ENCODE data around the gene MPDU1.
"Not testable (repeated sequence)": the region's sequence is repeated elsewhere in the genome, so short reads cannot be mapped to it uniquely, and the experiment has no call there.

Gene MPDU1

DNA sequence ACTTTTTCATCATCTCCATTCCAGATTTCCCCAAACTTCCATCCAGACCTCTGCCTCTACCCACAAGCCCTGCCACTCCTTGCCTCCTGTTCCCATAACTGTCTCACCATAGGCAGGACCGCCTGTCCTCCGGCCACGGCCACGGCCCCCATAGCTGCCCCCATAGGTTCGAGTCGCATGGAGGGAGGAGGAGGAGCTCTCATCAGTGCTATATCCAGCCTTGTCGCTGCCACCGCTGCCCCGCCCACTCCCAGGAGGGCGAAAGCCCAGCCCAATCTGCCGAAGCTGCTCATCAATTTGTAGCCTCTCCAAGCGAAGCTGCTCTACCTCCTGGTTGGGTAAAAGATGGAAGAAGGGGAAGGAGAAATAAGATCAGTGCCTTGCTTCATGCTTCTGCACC lies 9.6 kb downstream of the MPDU1 start:
- WGBS (ENCODE audit: insufficient coverage): 98% methylated on average over 6 of the region's 12 CpGs
- no peak overlapping the region for H3K4me3 ChIP-seq (ENCODE audit: control insufficient read depth in 1 of 7, extremely low read depth in 1 of 7, insufficient read depth in 4 of 7, low read depth in 2 of 7, low read length in 6 of 7)
- CTCF ChIA-PET: interaction anchor here (1.0 to 2.2 kb wide), 5 partner anchors 9 to 78 kb away, joined by 3 to 9 read pairs (median 4); partner anchors contain the start of gene MPDU1

DNA sequence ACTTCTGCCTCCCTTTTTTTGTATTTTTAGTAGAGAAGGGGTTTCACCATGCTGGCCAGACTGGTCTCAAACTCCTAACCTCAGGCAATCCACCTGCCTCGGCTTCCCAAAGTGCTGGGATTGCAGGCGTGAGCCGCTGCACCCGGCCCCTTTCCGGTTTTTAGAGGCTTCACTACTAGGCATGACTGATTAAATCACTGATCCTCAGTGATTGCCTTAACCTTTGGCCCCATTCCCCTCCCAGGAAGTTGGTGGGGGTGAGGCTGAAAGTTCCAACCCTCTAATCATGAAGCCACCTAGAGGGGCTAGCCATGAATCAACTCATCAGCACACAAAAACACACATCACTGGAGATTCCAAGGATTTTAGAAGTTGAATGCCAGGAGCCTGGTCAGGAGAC lies 13.9 kb downstream of the MPDU1 start:
- H3K27ac ChIP-seq (ENCODE audit: insufficient read depth in 1 of 2, low read depth in 1 of 2, low read length in 2 of 2, poor library complexity in 1 of 2, severe bottlenecking in 2 of 2); DNase-seq; H3K4me3 ChIP-seq (ENCODE audit: control insufficient read depth in 1 of 7, extremely low read depth in 1 of 7, insufficient read depth in 4 of 7, low read depth in 2 of 7, low read length in 6 of 7); H3K9me3 ChIP-seq (ENCODE audit: control extremely low read depth in 1 of 5, control insufficient read depth in 4 of 5, insufficient read depth in 2 of 5, low read depth in 1 of 5, low read length in 4 of 5); H3K27me3 ChIP-seq (replicated peaks in 2 of 5; ENCODE audit: control insufficient read depth in 4 of 5, insufficient read depth in 5 of 5, low read length in 4 of 5); POLR2A ChIA-PET; H3K4me1 ChIP-seq (ENCODE audit: control extremely low read depth in 1 of 4, control insufficient read depth in 4 of 4, insufficient read depth in 4 of 4, low read length in 3 of 4): not testable (repeated sequence)
- CTCF ChIA-PET: interaction anchor here (2.2 kb wide), 1 partner anchor 12 kb away, joined by 6 read pairs; no protein-coding TSS in a partner anchor
- 73% methylated on average over 2 of the region's 5 CpGs for WGBS (ENCODE audit: insufficient coverage)
- H3K36me3 ChIP-seq (ENCODE audit: control insufficient read depth in 4 of 4, insufficient read depth in 4 of 4, low read length in 3 of 4): peaks cover 29 to 84% (median 54%) of the 10 kb centered on the region in 4 experiments

More for the DNA sequence above, 9.6 kb downstream of the MPDU1 start:
- POLR2A ChIA-PET: interaction anchor here (1.0 kb wide), 1 partner anchor 14 kb away, joined by 4 read pairs; the partner anchor contains the start of gene CD68
- H3K36me3 ChIP-seq (ENCODE audit: control insufficient read depth in 4 of 4, insufficient read depth in 4 of 4, low read length in 3 of 4): peaks cover 32 to 86% (median 56%) of the 10 kb centered on the region in 4 experiments
- no peak for DNase-seq
- H3K9me3 ChIP-seq (ENCODE audit: control extremely low read depth in 1 of 5, control insufficient read depth in 4 of 5, insufficient read depth in 2 of 5, low read depth in 1 of 5, low read length in 4 of 5): no peaks in the 10 kb centered on the region
- no peak overlapping the region for H3K27ac ChIP-seq (ENCODE audit: insufficient read depth in 1 of 2, low read depth in 1 of 2, low read length in 2 of 2, poor library complexity in 1 of 2, severe bottlenecking in 2 of 2)
- H3K27me3 ChIP-seq (replicated peaks in 2 of 5; ENCODE audit: control insufficient read depth in 4 of 5, insufficient read depth in 5 of 5, low read length in 4 of 5): no peaks in the 10 kb centered on the region
- H3K4me1 ChIP-seq (ENCODE audit: control extremely low read depth in 1 of 4, control insufficient read depth in 4 of 4, insufficient read depth in 4 of 4, low read length in 3 of 4): peaks cover 0 to 11% (median 5%) of the 10 kb centered on the region in 4 experiments

DNA sequence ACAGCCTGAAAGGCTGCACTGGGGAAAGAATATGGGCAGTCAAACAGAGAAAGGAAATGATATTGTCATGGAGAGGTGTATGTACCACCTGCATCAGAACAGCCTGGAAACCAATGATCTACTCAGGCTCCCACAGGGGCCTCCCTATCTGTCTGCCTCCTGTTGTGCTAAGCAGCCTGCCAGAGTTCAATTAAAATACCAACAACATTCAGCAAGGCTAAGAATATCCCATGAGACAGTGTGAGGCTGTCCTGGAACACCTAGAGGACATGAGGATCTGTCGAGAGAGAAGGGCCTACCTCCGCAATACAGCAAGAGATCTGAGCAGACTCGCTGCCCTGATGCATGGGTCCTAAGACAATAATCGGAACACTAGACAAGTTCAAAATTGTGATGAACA lies 22.6 kb downstream of the MPDU1 start:
- H3K4me3 ChIP-seq (ENCODE audit: control insufficient read depth in 1 of 7, extremely low read depth in 1 of 7, insufficient read depth in 4 of 7, low read depth in 2 of 7, low read length in 6 of 7): no peak overlapping the region
- 100% methylated on average over 3 of the region's 4 CpGs for WGBS (ENCODE audit: insufficient coverage)
- H3K9me3 ChIP-seq (ENCODE audit: control extremely low read depth in 1 of 5, control insufficient read depth in 4 of 5, insufficient read depth in 2 of 5, low read depth in 1 of 5, low read length in 4 of 5): no peaks in the 10 kb centered on the region
- no peaks in the 10 kb centered on the region for H3K4me1 ChIP-seq (ENCODE audit: control extremely low read depth in 1 of 4, control insufficient read depth in 4 of 4, insufficient read depth in 4 of 4, low read length in 3 of 4)
- ChIA-PET POLR2A (no interaction called here), CTCF (interaction anchor here (1.3 to 1.4 kb wide), 2 partner anchors 12 to 17 kb away, joined by 3 to 7 read pairs; no protein-coding TSS in a partner anchor)
- DNase-seq: no peak
- no peaks in the 10 kb centered on the region for H3K27me3 ChIP-seq (replicated peaks in 2 of 5; ENCODE audit: control insufficient read depth in 4 of 5, insufficient read depth in 5 of 5, low read length in 4 of 5)
- H3K36me3 ChIP-seq (ENCODE audit: control insufficient read depth in 4 of 4, insufficient read depth in 4 of 4, low read length in 3 of 4): peaks cover 12 to 53% (median 30%) of the 10 kb centered on the region in 4 experiments
- H3K27ac ChIP-seq (ENCODE audit: insufficient read depth in 1 of 2, low read depth in 1 of 2, low read length in 2 of 2, poor library complexity in 1 of 2, severe bottlenecking in 2 of 2): no peak overlapping the region

DNA sequence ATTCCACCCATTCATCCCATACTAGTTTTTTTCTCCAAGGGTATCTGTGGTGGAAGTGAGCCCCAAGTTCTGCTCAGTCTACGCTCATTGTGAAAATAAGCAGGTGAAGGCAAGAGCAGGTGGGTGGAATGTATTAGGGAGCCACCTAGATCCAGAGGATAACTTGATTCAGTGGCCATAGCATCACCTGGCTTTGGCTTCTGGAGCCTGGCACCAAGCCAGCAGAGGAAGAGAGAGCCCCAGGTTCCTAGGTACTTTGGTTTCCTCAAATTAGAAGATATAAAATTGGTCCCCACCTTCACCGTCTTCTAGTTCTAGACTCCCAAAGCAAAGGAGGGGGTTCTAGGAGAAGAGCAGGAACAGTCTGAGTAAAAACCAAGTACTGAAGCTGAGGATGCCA lies 27.0 kb downstream of the MPDU1 start:
- Histone ChIP-seq H3K36me3 (ENCODE audit: control insufficient read depth in 4 of 4, insufficient read depth in 4 of 4, low read length in 3 of 4) (peaks cover 3 to 26% (median 10%) of the 10 kb centered on the region in 4 experiments), H3K9me3 (ENCODE audit: control extremely low read depth in 1 of 5, control insufficient read depth in 4 of 5, insufficient read depth in 2 of 5, low read depth in 1 of 5, low read length in 4 of 5) (no peaks in the 10 kb centered on the region), H3K27ac (ENCODE audit: insufficient read depth in 1 of 2, low read depth in 1 of 2, low read length in 2 of 2, poor library complexity in 1 of 2, severe bottlenecking in 2 of 2) (no peak overlapping the region), H3K27me3 (replicated peaks in 2 of 5; ENCODE audit: control insufficient read depth in 4 of 5, insufficient read depth in 5 of 5, low read length in 4 of 5) (no peaks in the 10 kb centered on the region), H3K4me3 (ENCODE audit: control insufficient read depth in 1 of 7, extremely low read depth in 1 of 7, insufficient read depth in 4 of 7, low read depth in 2 of 7, low read length in 6 of 7) (no peak overlapping the region), H3K4me1 (ENCODE audit: control extremely low read depth in 1 of 4, control insufficient read depth in 4 of 4, insufficient read depth in 4 of 4, low read length in 3 of 4) (peaks cover 9 to 28% (median 21%) of the 10 kb centered on the region in 4 experiments)
- ChIA-PET CTCF (interaction anchor here (0.7 to 1.7 kb wide), 4 partner anchors 9 to 51 kb away, joined by 3 to 6 read pairs (median 3); partner anchors contain the start of gene SOX15), POLR2A (no interaction called here)
- no peak for DNase-seq
- no CpG with 5 or more reads among the region's 2 CpGs for WGBS (ENCODE audit: insufficient coverage)

DNA sequence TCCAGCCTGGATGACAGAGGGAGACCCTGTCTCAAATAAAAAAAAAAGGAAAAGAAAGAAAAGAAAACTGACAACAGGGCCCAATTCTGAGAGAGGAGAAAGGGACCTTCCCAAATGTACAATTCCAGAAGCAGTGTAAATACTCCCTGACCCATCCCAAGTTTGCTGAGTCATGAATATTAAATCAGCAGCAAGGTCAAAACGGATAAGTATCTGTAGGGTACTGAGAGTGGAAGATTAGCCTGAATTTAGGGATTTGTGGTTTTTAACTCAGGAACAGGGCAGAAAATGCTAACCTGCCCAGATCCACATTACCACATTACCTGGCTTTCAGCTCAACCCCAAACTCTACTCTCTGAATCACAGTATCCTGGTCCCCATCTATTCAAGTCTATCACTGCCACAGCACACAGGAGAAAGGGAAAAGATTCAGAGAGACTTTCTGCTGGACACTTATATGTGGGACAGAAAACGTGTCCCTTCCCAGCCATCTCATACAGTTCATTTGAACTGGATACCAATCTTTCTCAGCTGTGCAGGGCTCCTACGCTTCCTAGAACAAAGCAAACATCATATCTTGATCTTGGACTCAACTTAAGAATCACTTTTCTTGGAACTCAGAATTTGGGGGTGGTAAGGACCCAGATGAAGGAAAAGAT lies 28.1 kb downstream of the MPDU1 start:
- H3K4me1 ChIP-seq (ENCODE audit: control extremely low read depth in 1 of 4, control insufficient read depth in 4 of 4, insufficient read depth in 4 of 4, low read length in 3 of 4): peaks cover 9 to 28% (median 21%) of the 10 kb centered on the region in 4 experiments
- H3K27ac ChIP-seq (ENCODE audit: insufficient read depth in 1 of 2, low read depth in 1 of 2, low read length in 2 of 2, poor library complexity in 1 of 2, severe bottlenecking in 2 of 2): no peak overlapping the region
- DNase-seq: no peak
- no peak overlapping the region for H3K4me3 ChIP-seq (ENCODE audit: control insufficient read depth in 1 of 7, extremely low read depth in 1 of 7, insufficient read depth in 4 of 7, low read depth in 2 of 7, low read length in 6 of 7)
- H3K9me3 ChIP-seq (ENCODE audit: control extremely low read depth in 1 of 5, control insufficient read depth in 4 of 5, insufficient read depth in 2 of 5, low read depth in 1 of 5, low read length in 4 of 5): no peaks in the 10 kb centered on the region
- ChIA-PET POLR2A (interaction anchor here (0.7 to 1.0 kb wide), 3 partner anchors 22 to 56 kb away, joined by 3 to 4 read pairs (median 3); partner anchors contain the start of gene SOX15), CTCF (interaction anchor here (0.8 to 2.1 kb wide), 7 partner anchors 11 to 377 kb away, joined by 3 to 6 read pairs (median 3); partner anchors contain the start of gene TP53)
- H3K36me3 ChIP-seq (ENCODE audit: control insufficient read depth in 4 of 4, insufficient read depth in 4 of 4, low read length in 3 of 4): peaks cover under 1 to 18% (median 5%) of the 10 kb centered on the region in 4 experiments
- no peaks in the 10 kb centered on the region for H3K27me3 ChIP-seq (replicated peaks in 2 of 5; ENCODE audit: control insufficient read depth in 4 of 5, insufficient read depth in 5 of 5, low read length in 4 of 5)
- no CpG with 5 or more reads among the region's 3 CpGs for WGBS (ENCODE audit: insufficient coverage)

DNA sequence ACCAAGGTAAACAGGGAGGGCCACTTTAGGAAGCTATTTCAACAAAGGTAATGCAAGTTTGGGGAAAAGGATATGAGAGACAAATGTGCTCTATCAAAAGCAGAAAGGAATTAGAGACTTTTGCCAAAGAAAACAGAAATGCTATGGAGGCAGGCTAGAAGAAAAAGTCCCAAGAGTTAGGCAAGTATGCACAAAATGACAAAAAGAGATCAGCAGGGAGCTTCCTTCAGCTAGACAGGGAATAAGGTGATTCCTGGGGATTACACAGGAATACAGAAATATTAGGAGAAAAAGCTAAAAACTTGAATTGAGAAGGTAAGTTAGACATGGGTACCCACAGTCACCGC lies 28.6 kb downstream of the MPDU1 start:
- H3K4me3 ChIP-seq (ENCODE audit: control insufficient read depth in 1 of 7, extremely low read depth in 1 of 7, insufficient read depth in 4 of 7, low read depth in 2 of 7, low read length in 6 of 7): no peak overlapping the region
- CTCF ChIA-PET: interaction anchor here (0.8 to 2.1 kb wide), 5 partner anchors 11 to 75 kb away, joined by 3 to 6 read pairs (median 3); partner anchors contain the start of gene TP53
- 100% methylated on average over 1 of the region's 1 CpG for WGBS (ENCODE audit: insufficient coverage)

More for the DNA sequence above, 28.6 kb downstream of the MPDU1 start:
- H3K36me3 ChIP-seq (ENCODE audit: control insufficient read depth in 4 of 4, insufficient read depth in 4 of 4, low read length in 3 of 4): peaks cover 0 to 18% (median 5%) of the 10 kb centered on the region in 4 experiments
- POLR2A ChIA-PET: interaction anchor here (0.8 to 1.0 kb wide), 2 partner anchors 23 to 55 kb away, joined by 3 read pairs; no protein-coding TSS in a partner anchor
- no peaks in the 10 kb centered on the region for H3K27me3 ChIP-seq (replicated peaks in 2 of 5; ENCODE audit: control insufficient read depth in 4 of 5, insufficient read depth in 5 of 5, low read length in 4 of 5)
- H3K27ac ChIP-seq (ENCODE audit: insufficient read depth in 1 of 2, low read depth in 1 of 2, low read length in 2 of 2, poor library complexity in 1 of 2, severe bottlenecking in 2 of 2): no peak overlapping the region
- no peaks in the 10 kb centered on the region for H3K9me3 ChIP-seq (ENCODE audit: control extremely low read depth in 1 of 5, control insufficient read depth in 4 of 5, insufficient read depth in 2 of 5, low read depth in 1 of 5, low read length in 4 of 5)
- peaks cover 9 to 28% (median 21%) of the 10 kb centered on the region in 4 experiments for H3K4me1 ChIP-seq (ENCODE audit: control extremely low read depth in 1 of 4, control insufficient read depth in 4 of 4, insufficient read depth in 4 of 4, low read length in 3 of 4)
- DNase-seq: no peak

Data from common myeloid progenitor, CD34-positive (primary cell).